Stimulated activated CD8-positive, alpha-beta memory T cell treated with anti-CD3 and anti-CD28 coated beads, Interleukin-7, amount 100 ng/mL, for 48 hours (primary cell): Measurements from ENCODE around the gene FRY.

Experiments used
- DNase-seq, 2 donors: peaks; one replicate each; pipeline ENCODE4 v3.0.0-alpha.2; 2020; ENCODE audit warnings: low read depth in 1 of 2; ENCODE audit errors: extremely low read depth in 1 of 2

The FRY gene

GRCh38 chr13:32285633-32285965 is 254.0 kb downstream of the FRY start:
- DNase-seq, result no peak

GRCh38 chr13:32297206-32297605 is 265.6 kb downstream of the FRY start:
- DNase-seq, result no peak

- no peak for DNase-seq
Observed at GRCh38 chr13:32298695-32299094, 267.1 kb downstream of the FRY start.

- no peak for DNase-seq
Observed at GRCh38 chr13:32299893-32300292, 268.3 kb downstream of the FRY start.

- no peak for DNase-seq
Observed at GRCh38 chr13:32300406-32300805, 268.8 kb downstream of the FRY start.

GRCh38 chr13:32300920-32301319 is 269.3 kb downstream of the FRY start:
- no peak for DNase-seq

GRCh38 chr13:32302461-32302860 is 270.9 kb downstream of the FRY start:
- no peak for DNase-seq

GRCh38 chr13:32305646-32306045 is 274.1 kb downstream of the FRY start:
- DNase-seq, result no peak

GRCh38 chr13:32309312-32310133 is 277.9 kb downstream of the FRY start:
- DNase-seq, result no peak

GRCh38 chr13:32310134-32310706 is 278.6 kb downstream of the FRY start:
- DNase-seq, result no peak

- DNase-seq, result no peak
Observed at GRCh38 chr13:32311188-32311897, 279.8 kb downstream of the FRY start.

GRCh38 chr13:32314271-32315237 is 283.0 kb downstream of the FRY start:
- DNase-seq, result peak; percentile 24 to 62

GRCh38 chr13:32315238-32316027 is 283.9 kb downstream of the FRY start, which contains the start of the genes BRCA2 and ZAR1L:
Gene BRCA2 (plus strand): TSS chr13:32315508. CDS start chr13:32316461, 953 bp downstream.
Gene ZAR1L (minus strand): TSS chr13:32315363. CDS start chr13:32311925, 3,438 bp downstream.
- peak; percentile 78 for DNase-seq

- DNase-seq, result no peak
Observed at GRCh38 chr13:32316028-32316339, 284.4 kb downstream of the FRY start.

GRCh38 chr13:32316501-32316900 is 284.9 kb downstream of the FRY start:
- no peak for DNase-seq

GRCh38 chr13:32317716-32318465 is 286.3 kb downstream of the FRY start:
- no peak for DNase-seq

- no peak for DNase-seq
Observed at GRCh38 chr13:32320528-32320927, 289.0 kb downstream of the FRY start.

- no peak for DNase-seq
Observed at GRCh38 chr13:32323912-32324311, 292.3 kb downstream of the FRY start.

- DNase-seq, result no peak
Observed at GRCh38 chr13:32330441-32330840, 298.9 kb downstream of the FRY start.
